ENCODE data around the gene ADAMTS12. TPM values are rescaled to one million over a fixed set of nuclear protein-coding genes. Genes with fewer than 3 reads are reported as not detected.

Gene ADAMTS12
- total RNA-seq, 3 donors from 2014 or later, result 4.4 to 17.4 (median 15.0) TPM

GRCh38 chr5:33487236-33487635 lies 404.6 kb downstream of the ADAMTS12 start:
- intact Hi-C loops (cut with DNase I; ENCODE audit: low total_unique reads), result no loop called here
- no peak for TF ChIP-seq POLR2AphosphoS5 (IDR thresholded peaks at IDR 0.05)
- TF ChIP-seq CTCF (IDR thresholded peaks at IDR 0.05), result no peak
- Histone ChIP-seq H3K4me3 (no peak overlapping the region), H3K4me1 (no peaks in the 10 kb centered on the region), H3K27me3 (no peaks in the 10 kb centered on the region), H3K27ac (no peak overlapping the region), H3K36me3 (no peaks in the 10 kb centered on the region), H3K9me3 (peaks cover 0 to 3% of the 10 kb centered on the region in 2 donors)
- no peak for DNase-seq (ENCODE audit: low spot score in 2 of 2)

GRCh38 chr5:33482335-33482734 lies 409.5 kb downstream of the ADAMTS12 start:
- Histone ChIP-seq H3K36me3 (no peaks in the 10 kb centered on the region), H3K4me3 (no peak overlapping the region), H3K27ac (no peak overlapping the region), H3K9me3 (no peaks in the 10 kb centered on the region), H3K27me3 (no peaks in the 10 kb centered on the region), H3K4me1 (no peaks in the 10 kb centered on the region)
- intact Hi-C loops (cut with DNase I; ENCODE audit: low total_unique reads), result no loop called here
- no peak for DNase-seq (ENCODE audit: low spot score in 2 of 2)
- TF ChIP-seq CTCF (IDR thresholded peaks at IDR 0.05) (no peak), POLR2A (IDR thresholded peaks at IDR 0.05) (no peak), POLR2AphosphoS5 (IDR thresholded peaks at IDR 0.05) (no peak)

- no peaks in the 10 kb centered on the region for H3K9me3 ChIP-seq
- no peaks in the 10 kb centered on the region for H3K4me1 ChIP-seq
- TF ChIP-seq CTCF (IDR thresholded peaks at IDR 0.05) (no peak), POLR2AphosphoS5 (IDR thresholded peaks at IDR 0.05) (no peak)
- H3K27ac ChIP-seq, result no peak overlapping the region
- no peak for DNase-seq (ENCODE audit: low spot score in 2 of 2)
- H3K27me3 ChIP-seq, result no peaks in the 10 kb centered on the region
- no peak overlapping the region for H3K4me3 ChIP-seq
- no peaks in the 10 kb centered on the region for H3K36me3 ChIP-seq
- intact Hi-C loops (cut with DNase I; ENCODE audit: low total_unique reads), result no loop called here
Observed at GRCh38 chr5:33480876-33481275, 410.9 kb downstream of the ADAMTS12 start.

- H3K27ac ChIP-seq, result no peak overlapping the region
- intact Hi-C loops (cut with DNase I; ENCODE audit: low total_unique reads), result no loop called here
- H3K4me1 ChIP-seq, result no peaks in the 10 kb centered on the region
- H3K27me3 ChIP-seq, result no peaks in the 10 kb centered on the region
- no peaks in the 10 kb centered on the region for H3K36me3 ChIP-seq
- H3K9me3 ChIP-seq, result no peaks in the 10 kb centered on the region
- TF ChIP-seq POLR2AphosphoS5 (IDR thresholded peaks at IDR 0.05), result no peak
- no peak for TF ChIP-seq POLR2A (IDR thresholded peaks at IDR 0.05)
- no peak for TF ChIP-seq CTCF (IDR thresholded peaks at IDR 0.05)
- DNase-seq (ENCODE audit: low spot score in 2 of 2), result no peak
- no peak overlapping the region for H3K4me3 ChIP-seq
Observed at GRCh38 chr5:33479311-33479710, 412.5 kb downstream of the ADAMTS12 start.

- Histone ChIP-seq H3K27me3 (no peaks in the 10 kb centered on the region), H3K36me3 (no peaks in the 10 kb centered on the region), H3K27ac (no peak overlapping the region), H3K4me1 (no peaks in the 10 kb centered on the region), H3K4me3 (no peak overlapping the region), H3K9me3 (no peaks in the 10 kb centered on the region)
- DNase-seq (ENCODE audit: low spot score in 2 of 2), result no peak
- TF ChIP-seq CTCF (IDR thresholded peaks at IDR 0.05) (no peak), POLR2A (IDR thresholded peaks at IDR 0.05) (no peak), POLR2AphosphoS5 (IDR thresholded peaks at IDR 0.05) (no peak)
- intact Hi-C loops (cut with DNase I; ENCODE audit: low total_unique reads), result no loop called here
Observed at GRCh38 chr5:33477816-33478215, 414.0 kb downstream of the ADAMTS12 start.
